Uterus (tissue), 4 donors: Measurements from ENCODE around the gene VANGL2. TPM values are rescaled to one million over a fixed set of nuclear protein-coding genes. Genes with fewer than 3 reads are reported as not detected.

ENCODE experiments used
- DNase-seq, 2 donors: peaks; one replicate each; pipeline ENCODE4 v3.0.0-alpha.2; 2019 to 2020
- H3K27ac ChIP-seq, 2 donors: fragments of 200-600 bp; sonication (generic); 1 replicate in 1 of 2; 2 replicates in 1 of 2; pipeline ENCODE4 v1.5.1; 2016 to 2018
- H3K27me3 ChIP-seq, 2 donors: fragments of 200-600 bp; sonication (generic); one replicate each; pipeline ENCODE4 v1.5.1; 2018 to 2019; ENCODE audit warnings: control low read depth in 1 of 2
- H3K36me3 ChIP-seq, 2 donors: fragments of 200-600 bp; sonication (generic); one replicate each; pipeline ENCODE4 v1.5.1; 2019; ENCODE audit warnings: control low read depth in 1 of 2
- H3K4me1 ChIP-seq, 2 donors: fragments of 200-600 bp; sonication (generic); one replicate each; pipeline ENCODE4 v1.5.1; 2018 to 2019; ENCODE audit warnings: control low read depth in 1 of 2
- H3K4me3 ChIP-seq, 2 donors: fragments of 200-600 bp; sonication (generic); 1 replicate in 1 of 2; 2 replicates in 1 of 2; pipeline ENCODE4 v1.5.1; 2018 to 2019; ENCODE audit warnings: mild to moderate bottlenecking in 1 of 2
- H3K9me3 ChIP-seq, 2 donors: fragments of 200-600 bp; sonication (generic); one replicate each; pipeline ENCODE4 v1.5.1; 2019; ENCODE audit warnings: control low read depth in 1 of 2
- CTCF ChIP-seq, 4 experiments: fragments of 200-600 bp in 2 of 4; fragments of 450-650 bp in 2 of 4; sonication (generic) in 2 of 4; IDR thresholded peaks; one replicate each; pipeline ENCODE4 v1.5.1; 2016 to 2019; ENCODE audit warnings: antibody characterized with exemption in 4 of 4, mild to moderate bottlenecking in 2 of 4, moderate library complexity in 1 of 4
- POLR2A ChIP-seq, 2 donors: fragments of 450-650 bp; IDR thresholded peaks; one replicate each; pipeline ENCODE4 v1.6.1; 2016; ENCODE audit warnings: antibody characterized with exemption in 2 of 2, mild to moderate bottlenecking in 1 of 2, moderate library complexity in 1 of 2
- intact Hi-C: fragments of 100-400 bp; cut with DNase I; formaldehyde crosslinking; loops from one replicate; pipeline ENCODE4 v1.15.1; 2023; ENCODE audit warnings: low total_unique reads
- total RNA-seq, 4 donors: library from RNA; depleted of rRNA in 3 of 4; stranded (reverse); fragments of >200 nt in 3 of 4; gene quantifications; one replicate each; pipeline versions ENCODE4 v1.1.0 to v1.2.4, GENCODE V29; 2014 to 2023
- donor health status: DM: yes; HTN: yes; CAD: no.

Gene VANGL2
- total RNA-seq, 4 donors from 2014 or later = 0.26 to 14.1 (median 4.7) TPM

GRCh38 chr1:160410406-160411005 lies 10.1 kb downstream of the VANGL2 start:
- H3K9me3 ChIP-seq = no peaks in the 10 kb centered on the region
- no peak for DNase-seq
- no peaks in the 10 kb centered on the region for H3K27me3 ChIP-seq
- H3K36me3 ChIP-seq = no peaks in the 10 kb centered on the region
- H3K4me1 ChIP-seq = no peaks in the 10 kb centered on the region
- H3K27ac ChIP-seq = no peak overlapping the region
- H3K4me3 ChIP-seq = no peak overlapping the region
- TF ChIP-seq CTCF (IDR thresholded peaks at IDR 0.05) = no peak
- TF ChIP-seq POLR2A (IDR thresholded peaks at IDR 0.05) = no peak
- intact Hi-C loops = no loop called here

- Histone ChIP-seq H3K36me3 (no peaks in the 10 kb centered on the region), H3K27ac (no peak overlapping the region), H3K4me3 (no peak overlapping the region), H3K4me1 (no peaks in the 10 kb centered on the region), H3K27me3 (no peaks in the 10 kb centered on the region), H3K9me3 (no peaks in the 10 kb centered on the region)
- no peak for DNase-seq
- intact Hi-C loops = no loop called here
- TF ChIP-seq POLR2A (IDR thresholded peaks at IDR 0.05) = no peak
- no peak for TF ChIP-seq CTCF (IDR thresholded peaks at IDR 0.05)
Observed at GRCh38 chr1:160411271-160412027, 11.1 kb downstream of the VANGL2 start.

GRCh38 chr1:160412028-160412362 lies 11.6 kb downstream of the VANGL2 start:
- intact Hi-C loops = no loop called here
- H3K4me3 ChIP-seq = no peak overlapping the region
- TF ChIP-seq POLR2A (IDR thresholded peaks at IDR 0.05) (no peak), CTCF (IDR thresholded peaks at IDR 0.05) (no peak)
- no peaks in the 10 kb centered on the region for H3K4me1 ChIP-seq
- DNase-seq = no peak
- H3K36me3 ChIP-seq = no peaks in the 10 kb centered on the region
- H3K27ac ChIP-seq = no peak overlapping the region
- H3K27me3 ChIP-seq = no peaks in the 10 kb centered on the region
- H3K9me3 ChIP-seq = no peaks in the 10 kb centered on the region

GRCh38 chr1:160413716-160414115 lies 13.4 kb downstream of the VANGL2 start:
- H3K27ac ChIP-seq = no peak overlapping the region
- no peak overlapping the region for H3K4me3 ChIP-seq
- intact Hi-C loops = no loop called here
- no peaks in the 10 kb centered on the region for H3K27me3 ChIP-seq
- DNase-seq = no peak
- TF ChIP-seq CTCF (IDR thresholded peaks at IDR 0.05) = no peak
- TF ChIP-seq POLR2A (IDR thresholded peaks at IDR 0.05) = no peak
- H3K9me3 ChIP-seq = no peaks in the 10 kb centered on the region
- no peaks in the 10 kb centered on the region for H3K4me1 ChIP-seq
- no peaks in the 10 kb centered on the region for H3K36me3 ChIP-seq

- Histone ChIP-seq H3K27me3 (no peaks in the 10 kb centered on the region), H3K4me1 (no peaks in the 10 kb centered on the region), H3K4me3 (no peak overlapping the region), H3K27ac (no peak overlapping the region), H3K36me3 (no peaks in the 10 kb centered on the region), H3K9me3 (no peaks in the 10 kb centered on the region)
- DNase-seq = no peak
- intact Hi-C loops = no loop called here
- TF ChIP-seq CTCF (IDR thresholded peaks at IDR 0.05) (no peak), POLR2A (IDR thresholded peaks at IDR 0.05) (no peak)
Observed at GRCh38 chr1:160414881-160415280, 14.5 kb downstream of the VANGL2 start.
